K562 (cell line): ENCODE measurements around the gene TMEM116.

ENCODE experiments used
- ELF2 ChIP-seq: fragments of 250-450 bp; sonication (Bioruptor Pico); IDR thresholded peaks from 2 replicates; pipeline ENCODE4 v1.5.0; 2021; ENCODE audit warnings: mild to moderate bottlenecking
- ZNF699 ChIP-seq: fragments of 250-450 bp; sonication (Bioruptor Pico); IDR thresholded peaks from 2 replicates; pipeline ENCODE4 v1.8.0; 2021; ENCODE audit warnings: mild to moderate bottlenecking, moderate library complexity; ENCODE audit not compliant: insufficient replicate concordance
- TF ChIP-seq, protein P1 (sequence below), 3 experiments: fragments of 200-800 bp in 1 of 3; sonication (Bioruptor generic) in 1 of 3; sonication (generic) in 1 of 3; formaldehyde crosslinking in 1 of 3; IDR thresholded peaks; 2 replicates each; pipeline versions ENCODE4 v1.6.1 to v1.8.0; 2016 to 2022; ENCODE audit warnings: mild to moderate bottlenecking in 2 of 3, missing compliant biosample characterization in 2 of 3, missing genetic modification characterization in 2 of 3, missing genetic modification reagents in 1 of 3
- TF ChIP-seq, protein P2 (sequence below): sonication (generic); formaldehyde crosslinking; IDR thresholded peaks from 2 replicates; pipeline ENCODE4 v1.9.0; 2022; ENCODE audit warnings: mild to moderate bottlenecking, missing genetic modification reagents

GRCh38 chr12:111942557-111942956 is 70.4 kb downstream of the TMEM116 start:
- TF ChIP-seq ELF2 (CRISPR knock-in tag) (no peak), ZNF699 (CRISPR knock-in tag) (no peak)
- TF ChIP-seq, protein P1, sequence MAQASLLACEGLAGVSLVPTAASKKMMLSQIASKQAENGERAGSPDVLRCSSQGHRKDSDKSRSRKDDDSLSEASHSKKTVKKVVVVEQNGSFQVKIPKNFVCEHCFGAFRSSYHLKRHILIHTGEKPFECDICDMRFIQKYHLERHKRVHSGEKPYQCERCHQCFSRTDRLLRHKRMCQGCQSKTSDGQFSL (CRISPR knock-in tag; IDR thresholded peaks at IDR 0.05): no peak
- TF ChIP-seq, protein P1 (tag; IDR thresholded peaks at IDR 0.05): no peak
- TF ChIP-seq, protein P2, sequence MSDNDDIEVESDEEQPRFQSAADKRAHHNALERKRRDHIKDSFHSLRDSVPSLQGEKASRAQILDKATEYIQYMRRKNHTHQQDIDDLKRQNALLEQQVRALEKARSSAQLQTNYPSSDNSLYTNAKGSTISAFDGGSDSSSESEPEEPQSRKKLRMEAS (CRISPR knock-in tag): no peak
